Measurements from ENCODE around the gene CNRIP1.

CNRIP1 gene

GRCh38 chr2:68319398-68320117 is at the start of gene CNRIP1:
CNRIP1 (minus strand) TSS chr2:68319949; CDS start chr2:68319400, 549 bp downstream.
- Histone ChIP-seq H3K4me1 (ENCODE audit: insufficient read depth, low read length) (no peaks in the 10 kb centered on the region), H3K36me3 (ENCODE audit: insufficient read depth, low read length) (peaks cover 7% of the 10 kb centered on the region), H3K4me3 (ENCODE audit: low read depth in 1 of 2, low read length in 2 of 2) (peak within 1 kb of the TSS; percentile 78 to 80), H3K9ac (ENCODE audit: low read length) (peak within 1 kb of the TSS; percentile 78), H3K27ac (ENCODE audit: low read depth, low read length) (peak within 1 kb of the TSS; percentile 87), H3K27me3 (ENCODE audit: control insufficient read depth in 1 of 2, insufficient read depth in 2 of 2, low read length in 2 of 2) (no peaks in the 10 kb centered on the region), H3K9me3 (ENCODE audit: low read length) (no peaks in the 10 kb centered on the region)

- Histone ChIP-seq H3K4me1 (ENCODE audit: insufficient read depth, low read length) (no peaks in the 10 kb centered on the region), H3K36me3 (ENCODE audit: insufficient read depth, low read length) (no peaks in the 10 kb centered on the region), H3K27me3 (ENCODE audit: control insufficient read depth in 1 of 2, insufficient read depth in 2 of 2, low read length in 2 of 2) (no peaks in the 10 kb centered on the region), H3K4me3 (ENCODE audit: low read depth in 1 of 2, low read length in 2 of 2) (no peak overlapping the region), H3K27ac (ENCODE audit: low read depth, low read length) (no peak overlapping the region), H3K9ac (ENCODE audit: low read length) (no peak overlapping the region), H3K9me3 (ENCODE audit: low read length) (no peaks in the 10 kb centered on the region)
These were observed 49.6 kb upstream of the CNRIP1 start for GRCh38 chr2:68369337-68369734.

- no peaks in the 10 kb centered on the region for H3K36me3 ChIP-seq (ENCODE audit: insufficient read depth, low read length)
- no peaks in the 10 kb centered on the region for H3K9me3 ChIP-seq (ENCODE audit: low read length)
- no peaks in the 10 kb centered on the region for H3K27me3 ChIP-seq (ENCODE audit: control insufficient read depth in 1 of 2, insufficient read depth in 2 of 2, low read length in 2 of 2)
- peak overlapping the region; percentile 1 for H3K27ac ChIP-seq (ENCODE audit: low read depth, low read length)
- no peak overlapping the region for H3K9ac ChIP-seq (ENCODE audit: low read length)
- H3K4me1 ChIP-seq (ENCODE audit: insufficient read depth, low read length): no peaks in the 10 kb centered on the region
- no peak overlapping the region for H3K4me3 ChIP-seq (ENCODE audit: low read depth in 1 of 2, low read length in 2 of 2)
These were observed 49.0 kb upstream of the CNRIP1 start for GRCh38 chr2:68368654-68369336.

GRCh38 chr2:68367953-68368653 is 48.4 kb upstream of the CNRIP1 start:
- H3K27me3 ChIP-seq (ENCODE audit: control insufficient read depth in 1 of 2, insufficient read depth in 2 of 2, low read length in 2 of 2): no peaks in the 10 kb centered on the region
- H3K36me3 ChIP-seq (ENCODE audit: insufficient read depth, low read length): no peaks in the 10 kb centered on the region
- no peak overlapping the region for H3K9ac ChIP-seq (ENCODE audit: low read length)
- H3K4me3 ChIP-seq (ENCODE audit: low read depth in 1 of 2, low read length in 2 of 2): no peak overlapping the region
- H3K27ac ChIP-seq (ENCODE audit: low read depth, low read length): peak overlapping the region; percentile 1
- H3K4me1 ChIP-seq (ENCODE audit: insufficient read depth, low read length): no peaks in the 10 kb centered on the region
- no peaks in the 10 kb centered on the region for H3K9me3 ChIP-seq (ENCODE audit: low read length)

- H3K9me3 ChIP-seq (ENCODE audit: low read length): no peaks in the 10 kb centered on the region
- peak overlapping the region in 1 of 2 donors; percentile 12 for H3K4me3 ChIP-seq (ENCODE audit: low read depth in 1 of 2, low read length in 2 of 2)
- H3K36me3 ChIP-seq (ENCODE audit: insufficient read depth, low read length): no peaks in the 10 kb centered on the region
- no peak overlapping the region for H3K9ac ChIP-seq (ENCODE audit: low read length)
- no peaks in the 10 kb centered on the region for H3K27me3 ChIP-seq (ENCODE audit: control insufficient read depth in 1 of 2, insufficient read depth in 2 of 2, low read length in 2 of 2)
- H3K27ac ChIP-seq (ENCODE audit: low read depth, low read length): peak overlapping the region; percentile 26
- no peaks in the 10 kb centered on the region for H3K4me1 ChIP-seq (ENCODE audit: insufficient read depth, low read length)
These were observed 46.4 kb upstream of the CNRIP1 start for GRCh38 chr2:68366083-68366560.

- Histone ChIP-seq H3K27me3 (ENCODE audit: control insufficient read depth in 1 of 2, insufficient read depth in 2 of 2, low read length in 2 of 2) (no peaks in the 10 kb centered on the region), H3K4me1 (ENCODE audit: insufficient read depth, low read length) (no peaks in the 10 kb centered on the region), H3K9ac (ENCODE audit: low read length) (no peak within 1 kb of the TSS), H3K36me3 (ENCODE audit: insufficient read depth, low read length) (no peaks in the 10 kb centered on the region), H3K27ac (ENCODE audit: low read depth, low read length) (peak within 1 kb of the TSS; percentile 26), H3K4me3 (ENCODE audit: low read depth in 1 of 2, low read length in 2 of 2) (peak within 1 kb of the TSS in 1 of 2 donors; percentile 12), H3K9me3 (ENCODE audit: low read length) (no peaks in the 10 kb centered on the region)
These were observed 45.3 kb upstream of the CNRIP1 start, which contains the start of gene PLEK for GRCh38 chr2:68365087-68365486. PLEK (plus strand) TSS chr2:68365282; CDS start chr2:68365352, 70 bp downstream.

GRCh38 chr2:68363721-68364120 is 44.0 kb upstream of the CNRIP1 start:
- Histone ChIP-seq H3K4me3 (ENCODE audit: low read depth in 1 of 2, low read length in 2 of 2) (no peak overlapping the region), H3K27ac (ENCODE audit: low read depth, low read length) (no peak overlapping the region), H3K9ac (ENCODE audit: low read length) (no peak overlapping the region), H3K36me3 (ENCODE audit: insufficient read depth, low read length) (no peaks in the 10 kb centered on the region), H3K9me3 (ENCODE audit: low read length) (no peaks in the 10 kb centered on the region), H3K4me1 (ENCODE audit: insufficient read depth, low read length) (no peaks in the 10 kb centered on the region), H3K27me3 (ENCODE audit: control insufficient read depth in 1 of 2, insufficient read depth in 2 of 2, low read length in 2 of 2) (no peaks in the 10 kb centered on the region)

- Histone ChIP-seq H3K27ac (ENCODE audit: low read depth, low read length) (no peak overlapping the region), H3K4me3 (ENCODE audit: low read depth in 1 of 2, low read length in 2 of 2) (no peak overlapping the region), H3K36me3 (ENCODE audit: insufficient read depth, low read length) (no peaks in the 10 kb centered on the region), H3K27me3 (ENCODE audit: control insufficient read depth in 1 of 2, insufficient read depth in 2 of 2, low read length in 2 of 2) (no peaks in the 10 kb centered on the region), H3K4me1 (ENCODE audit: insufficient read depth, low read length) (no peaks in the 10 kb centered on the region), H3K9ac (ENCODE audit: low read length) (no peak overlapping the region), H3K9me3 (ENCODE audit: low read length) (no peaks in the 10 kb centered on the region)
These were observed 43.0 kb upstream of the CNRIP1 start for GRCh38 chr2:68362749-68363148.

- Histone ChIP-seq H3K9ac (ENCODE audit: low read length) (no peak overlapping the region), H3K27me3 (ENCODE audit: control insufficient read depth in 1 of 2, insufficient read depth in 2 of 2, low read length in 2 of 2) (no peaks in the 10 kb centered on the region), H3K36me3 (ENCODE audit: insufficient read depth, low read length) (no peaks in the 10 kb centered on the region), H3K27ac (ENCODE audit: low read depth, low read length) (no peak overlapping the region), H3K4me1 (ENCODE audit: insufficient read depth, low read length) (no peaks in the 10 kb centered on the region), H3K4me3 (ENCODE audit: low read depth in 1 of 2, low read length in 2 of 2) (peak overlapping the region in 1 of 2 donors; percentile 6), H3K9me3 (ENCODE audit: low read length) (no peaks in the 10 kb centered on the region)
These were observed 42.3 kb upstream of the CNRIP1 start for GRCh38 chr2:68362069-68362468.

GRCh38 chr2:68359889-68360288 is 40.1 kb upstream of the CNRIP1 start:
- Histone ChIP-seq H3K9ac (ENCODE audit: low read length) (no peak overlapping the region), H3K27me3 (ENCODE audit: control insufficient read depth in 1 of 2, insufficient read depth in 2 of 2, low read length in 2 of 2) (no peaks in the 10 kb centered on the region), H3K4me1 (ENCODE audit: insufficient read depth, low read length) (no peaks in the 10 kb centered on the region), H3K4me3 (ENCODE audit: low read depth in 1 of 2, low read length in 2 of 2) (no peak overlapping the region), H3K9me3 (ENCODE audit: low read length) (no peaks in the 10 kb centered on the region), H3K36me3 (ENCODE audit: insufficient read depth, low read length) (no peaks in the 10 kb centered on the region), H3K27ac (ENCODE audit: low read depth, low read length) (no peak overlapping the region)

- Histone ChIP-seq H3K27ac (ENCODE audit: low read depth, low read length) (no peak overlapping the region), H3K9me3 (ENCODE audit: low read length) (no peaks in the 10 kb centered on the region), H3K9ac (ENCODE audit: low read length) (no peak overlapping the region)
These were observed 38.0 kb upstream of the CNRIP1 start for GRCh38 chr2:68357605-68358337.

More at GRCh38 chr2:68357605-68358337, 38.0 kb upstream of the CNRIP1 start:
- H3K4me1 ChIP-seq (ENCODE audit: insufficient read depth, low read length): no peaks in the 10 kb centered on the region
- no peak overlapping the region for H3K4me3 ChIP-seq (ENCODE audit: low read depth in 1 of 2, low read length in 2 of 2)
- no peaks in the 10 kb centered on the region for H3K36me3 ChIP-seq (ENCODE audit: insufficient read depth, low read length)
- no peaks in the 10 kb centered on the region for H3K27me3 ChIP-seq (ENCODE audit: control insufficient read depth in 1 of 2, insufficient read depth in 2 of 2, low read length in 2 of 2)

All from muscle layer of colon (tissue), 2 donors.